ENCODE measurements around the gene WDR91. TPM values are rescaled to one million over a fixed set of nuclear protein-coding genes. Genes with fewer than 3 reads are reported as not detected.

WDR91 gene
- total RNA-seq, 2 donors from 2014 or later, result 11.9 to 22.8 TPM

- ATAC-seq, result peak in 1 of 2 donors; percentile 48
- H3K27me3 Mint-ChIP-seq, result no peaks in the 10 kb centered on the region
- DNase-seq (ENCODE audit: low spot score), result no peak
- H3K36me3 Mint-ChIP-seq, result peaks cover 25% of the 10 kb centered on the region
- H3K9me3 Mint-ChIP-seq, result peaks cover under 1% of the 10 kb centered on the region
- no peak overlapping the region for H3K4me3 Mint-ChIP-seq
- H3K27ac Mint-ChIP-seq, result no peak overlapping the region
- peaks cover 0 to 4% of the 10 kb centered on the region in 2 donors for H3K4me1 Mint-ChIP-seq (ENCODE audit: low read depth in 2 of 2)
Measured at GRCh38 chr7:135186841-135187253, 24.5 kb downstream of the WDR91 start.

- Mint-ChIP-seq H3K9me3 (peaks cover 5% of the 10 kb centered on the region), H3K4me1 (ENCODE audit: low read depth in 2 of 2) (peaks cover 0 to 4% of the 10 kb centered on the region in 2 donors), H3K4me3 (no peak overlapping the region), H3K27me3 (no peaks in the 10 kb centered on the region), H3K36me3 (peaks cover 32% of the 10 kb centered on the region), H3K27ac (no peak overlapping the region)
- ATAC-seq, result no peak
- no peak for DNase-seq (ENCODE audit: low spot score)
Measured at GRCh38 chr7:135186261-135186540, 25.1 kb downstream of the WDR91 start.

- peaks cover 0 to 4% of the 10 kb centered on the region in 2 donors for H3K4me1 Mint-ChIP-seq (ENCODE audit: low read depth in 2 of 2)
- peaks cover 33% of the 10 kb centered on the region for H3K36me3 Mint-ChIP-seq
- no peak overlapping the region for H3K27ac Mint-ChIP-seq
- peaks cover 7% of the 10 kb centered on the region for H3K9me3 Mint-ChIP-seq
- ATAC-seq (no peak), DNase-seq (ENCODE audit: low spot score) (no peak)
- H3K4me3 Mint-ChIP-seq, result no peak overlapping the region
- no peaks in the 10 kb centered on the region for H3K27me3 Mint-ChIP-seq
Measured at GRCh38 chr7:135185471-135186260, 25.7 kb downstream of the WDR91 start.

GRCh38 chr7:135184254-135184841 is 27.0 kb downstream of the WDR91 start:
- H3K4me3 Mint-ChIP-seq, result no peak overlapping the region
- no peak overlapping the region for H3K27ac Mint-ChIP-seq
- peaks cover 28% of the 10 kb centered on the region for H3K36me3 Mint-ChIP-seq
- ATAC-seq (no peak), DNase-seq (ENCODE audit: low spot score) (no peak)
- H3K9me3 Mint-ChIP-seq, result peaks cover 7% of the 10 kb centered on the region
- peaks cover 0 to 4% of the 10 kb centered on the region in 2 donors for H3K4me1 Mint-ChIP-seq (ENCODE audit: low read depth in 2 of 2)
- no peaks in the 10 kb centered on the region for H3K27me3 Mint-ChIP-seq

- no peaks in the 10 kb centered on the region for H3K27me3 Mint-ChIP-seq
- peaks cover 13% of the 10 kb centered on the region for H3K9me3 Mint-ChIP-seq
- DNase-seq (ENCODE audit: low spot score) (no peak), ATAC-seq (no peak)
- H3K36me3 Mint-ChIP-seq, result peaks cover 36% of the 10 kb centered on the region
- H3K27ac Mint-ChIP-seq, result no peak overlapping the region
- H3K4me3 Mint-ChIP-seq, result no peak overlapping the region
- H3K4me1 Mint-ChIP-seq (ENCODE audit: low read depth in 2 of 2), result peaks cover 0 to 4% of the 10 kb centered on the region in 2 donors
Measured at GRCh38 chr7:135183478-135183877, 27.8 kb downstream of the WDR91 start.

GRCh38 chr7:135181929-135182678 is 29.2 kb downstream of the WDR91 start:
- peaks cover 13% of the 10 kb centered on the region for H3K9me3 Mint-ChIP-seq
- H3K27ac Mint-ChIP-seq, result no peak overlapping the region
- DNase-seq (ENCODE audit: low spot score) (no peak), ATAC-seq (no peak)
- H3K4me3 Mint-ChIP-seq, result no peak overlapping the region
- no peaks in the 10 kb centered on the region for H3K27me3 Mint-ChIP-seq
- H3K4me1 Mint-ChIP-seq (ENCODE audit: low read depth in 2 of 2), result peaks cover 0 to 4% of the 10 kb centered on the region in 2 donors
- H3K36me3 Mint-ChIP-seq, result peaks cover 36% of the 10 kb centered on the region

GRCh38 chr7:135181261-135181928 is 29.9 kb downstream of the WDR91 start:
- H3K4me1 Mint-ChIP-seq (ENCODE audit: low read depth in 2 of 2), result peaks cover 0 to under 1% of the 10 kb centered on the region in 2 donors
- ATAC-seq, result no peak
- H3K27me3 Mint-ChIP-seq, result no peaks in the 10 kb centered on the region
- no peak overlapping the region for H3K4me3 Mint-ChIP-seq
- H3K9me3 Mint-ChIP-seq, result peaks cover 13% of the 10 kb centered on the region
- H3K27ac Mint-ChIP-seq, result no peak overlapping the region
- H3K36me3 Mint-ChIP-seq, result peaks cover 36% of the 10 kb centered on the region
- DNase-seq (ENCODE audit: low spot score), result no peak

GRCh38 chr7:135180122-135180521 is 31.2 kb downstream of the WDR91 start:
- H3K27me3 Mint-ChIP-seq, result no peaks in the 10 kb centered on the region
- peaks cover 36% of the 10 kb centered on the region for H3K36me3 Mint-ChIP-seq
- H3K4me3 Mint-ChIP-seq, result no peak overlapping the region
- no peak overlapping the region for H3K27ac Mint-ChIP-seq
- no peak for DNase-seq (ENCODE audit: low spot score)
- H3K9me3 Mint-ChIP-seq, result peaks cover 13% of the 10 kb centered on the region
- ATAC-seq, result peak in 1 of 2 donors; percentile 51
- no peaks in the 10 kb centered on the region for H3K4me1 Mint-ChIP-seq (ENCODE audit: low read depth in 2 of 2)

GRCh38 chr7:135179321-135179925 is 31.9 kb downstream of the WDR91 start:
- H3K4me1 Mint-ChIP-seq (ENCODE audit: low read depth in 2 of 2), result no peaks in the 10 kb centered on the region
- DNase-seq (ENCODE audit: low spot score), result no peak

GRCh38 chr7:135178364-135178763 is 33.0 kb downstream of the WDR91 start:
- no peak for DNase-seq (ENCODE audit: low spot score)
- H3K9me3 Mint-ChIP-seq, result peaks cover 13% of the 10 kb centered on the region
- H3K4me1 Mint-ChIP-seq (ENCODE audit: low read depth in 2 of 2), result peaks cover 0 to 3% of the 10 kb centered on the region in 2 donors
- no peak overlapping the region for H3K27ac Mint-ChIP-seq
- no peak overlapping the region for H3K4me3 Mint-ChIP-seq
- H3K27me3 Mint-ChIP-seq, result no peaks in the 10 kb centered on the region
- H3K36me3 Mint-ChIP-seq, result peaks cover 29% of the 10 kb centered on the region
- ATAC-seq, result no peak

More at GRCh38 chr7:135179321-135179925, 31.9 kb downstream of the WDR91 start:
- Mint-ChIP-seq H3K27me3 (no peaks in the 10 kb centered on the region), H3K27ac (no peak overlapping the region), H3K4me3 (no peak overlapping the region), H3K36me3 (peaks cover 36% of the 10 kb centered on the region), H3K9me3 (peaks cover 13% of the 10 kb centered on the region)
- no peak for ATAC-seq

- DNase-seq (ENCODE audit: low spot score), result no peak
- Mint-ChIP-seq H3K9me3 (peaks cover 13% of the 10 kb centered on the region), H3K27me3 (no peaks in the 10 kb centered on the region)
Measured at GRCh38 chr7:135177028-135177696, 34.2 kb downstream of the WDR91 start.

GRCh38 chr7:135175931-135176330 is 35.4 kb downstream of the WDR91 start:
- Mint-ChIP-seq H3K4me3 (no peak overlapping the region), H3K4me1 (ENCODE audit: low read depth in 2 of 2) (peaks cover 10 to 11% of the 10 kb centered on the region in 2 donors), H3K27me3 (no peaks in the 10 kb centered on the region), H3K9me3 (peaks cover 6% of the 10 kb centered on the region), H3K27ac (peak overlapping the region in 1 of 2 donors; percentile 22), H3K36me3 (peaks cover 9% of the 10 kb centered on the region)
- ATAC-seq, result no peak
- DNase-seq (ENCODE audit: low spot score), result no peak

More at GRCh38 chr7:135177028-135177696, 34.2 kb downstream of the WDR91 start:
- Mint-ChIP-seq H3K36me3 (peaks cover 20% of the 10 kb centered on the region), H3K4me1 (ENCODE audit: low read depth in 2 of 2) (peaks cover 3 to 4% of the 10 kb centered on the region in 2 donors), H3K27ac (no peak overlapping the region), H3K4me3 (no peak overlapping the region)
- no peak for ATAC-seq

- Mint-ChIP-seq H3K27me3 (no peaks in the 10 kb centered on the region), H3K9me3 (peaks cover 6% of the 10 kb centered on the region), H3K27ac (peak overlapping the region in 1 of 2 donors; percentile 61), H3K4me1 (ENCODE audit: low read depth in 2 of 2) (peaks cover 13 to 14% of the 10 kb centered on the region in 2 donors), H3K36me3 (peaks cover 8% of the 10 kb centered on the region), H3K4me3 (no peak overlapping the region)
- DNase-seq (ENCODE audit: low spot score) (no peak), ATAC-seq (no peak)
Measured at GRCh38 chr7:135174941-135175340, 36.4 kb downstream of the WDR91 start.

All from natural killer cell treated with Interleukin-12 subunit alpha and Interleukin-12 subunit beta and Interleukin-15 and Interleukin-18, amount 100 ng/mL, for 72 hours (primary cell).